HG03039 (cell line): ENCODE measurements around the gene TSPAN31.
"Not testable (repeated sequence)": the region's sequence is repeated elsewhere in the genome, so short reads cannot be mapped to it uniquely, and the experiment has no call there.

ENCODE experiments used
- ATAC-seq: cut with Tn5 transposase; IDR thresholded peaks from one replicate; pipeline ENCODE4 v1.9.1; 2021; ENCODE audit warnings: mild to moderate bottlenecking, moderate library complexity; ENCODE audit not compliant: unreplicated experiment

The TSPAN31 gene

DNA sequence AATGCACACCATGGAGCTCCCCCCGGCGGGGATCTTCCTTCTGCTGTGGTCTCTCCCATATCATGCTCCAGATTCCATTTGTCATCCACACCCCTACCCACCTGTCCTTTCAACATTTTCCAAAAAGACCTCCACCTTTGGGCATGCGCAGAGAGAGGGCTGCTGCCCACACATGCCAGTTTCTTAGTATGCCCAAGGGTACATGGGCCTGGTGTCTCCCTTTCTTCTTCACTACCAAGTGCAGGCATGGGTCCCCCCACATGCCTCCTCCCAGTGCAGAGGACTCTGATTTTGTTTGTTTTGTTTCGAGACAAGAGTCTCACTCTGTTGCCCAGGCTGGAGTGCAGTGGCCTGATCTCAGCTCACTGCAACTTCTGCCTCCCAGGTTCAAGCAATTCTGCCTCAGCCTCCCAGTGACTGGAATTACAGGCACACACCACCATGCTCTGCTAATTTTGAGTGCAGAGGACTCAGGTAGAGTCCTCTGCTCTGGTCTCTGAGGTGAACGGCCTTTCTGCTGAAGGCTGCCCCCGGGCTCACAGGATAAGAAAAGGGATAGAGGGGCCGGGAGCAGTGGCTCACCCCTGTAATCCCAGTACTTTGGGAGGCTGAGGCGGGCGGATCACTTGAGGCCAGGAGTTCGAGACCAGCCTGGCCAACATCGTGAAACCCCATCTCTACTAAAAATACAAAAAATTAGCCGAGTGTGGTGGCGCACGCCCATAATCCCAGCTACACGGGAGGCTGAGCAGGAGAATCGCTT is 22.8 kb upstream of the TSPAN31 start:
- not testable (repeated sequence) for ATAC-seq

DNA sequence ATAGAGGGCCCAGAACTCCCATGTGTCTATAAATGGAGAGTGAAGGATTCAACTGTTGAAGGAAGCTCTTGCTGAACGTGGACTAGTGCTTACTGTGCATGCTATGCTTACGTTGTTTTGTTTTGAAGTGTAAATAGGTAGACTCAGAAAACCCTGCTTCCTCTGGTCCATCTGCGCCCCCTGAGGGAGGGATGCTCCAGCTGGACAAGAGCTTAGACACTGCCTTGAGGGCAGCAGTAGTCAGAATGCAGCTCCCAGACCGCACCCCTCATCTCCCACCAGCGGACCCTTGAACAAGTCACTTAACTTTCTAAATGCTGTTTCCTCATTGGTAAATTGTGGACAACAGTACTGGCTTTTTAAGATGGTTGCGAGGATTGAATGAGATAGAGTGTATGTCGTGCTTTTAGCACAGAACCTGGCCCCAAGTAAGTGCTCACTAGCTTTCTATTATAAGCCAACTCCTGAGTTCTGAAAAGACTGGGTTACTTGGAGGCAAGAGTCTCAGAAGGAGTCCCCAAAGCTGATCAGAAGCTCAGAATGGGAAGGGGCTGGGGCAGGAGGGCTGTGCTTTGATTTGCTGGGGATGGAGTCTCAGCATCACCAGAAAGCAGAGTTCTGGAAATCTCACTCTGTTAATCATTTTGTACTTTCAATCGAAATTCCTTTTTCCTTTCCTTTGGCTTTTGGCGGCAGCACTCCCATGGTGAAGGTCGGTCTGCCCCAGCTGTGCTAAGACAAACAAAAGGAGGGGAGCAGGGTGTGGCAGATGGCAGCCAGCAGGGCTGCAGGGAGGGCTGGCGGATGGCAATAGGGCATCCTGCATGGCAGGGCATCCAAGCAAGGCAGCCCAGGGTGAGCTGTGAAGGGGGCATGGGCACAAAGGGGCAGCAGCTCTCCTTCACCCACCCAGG is 21.9 kb upstream of the TSPAN31 start:
- ATAC-seq: no peak

DNA sequence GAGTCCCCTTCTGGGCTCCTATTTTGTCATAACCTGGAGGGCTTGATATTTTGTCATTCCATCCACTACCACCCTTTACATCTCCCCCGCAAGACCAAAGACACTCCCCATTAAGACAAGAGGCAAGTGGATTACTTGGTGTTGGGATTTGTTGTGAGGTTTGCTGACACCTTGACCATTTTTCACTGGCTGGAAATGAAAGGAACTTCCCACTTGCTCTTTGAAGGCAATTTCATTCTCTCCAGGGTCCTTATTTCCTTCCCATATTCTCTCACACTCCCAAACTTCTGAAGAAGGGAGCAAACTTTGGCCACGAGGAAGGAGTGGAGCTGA is 21.2 kb upstream of the TSPAN31 start:
- ATAC-seq: no peak

DNA sequence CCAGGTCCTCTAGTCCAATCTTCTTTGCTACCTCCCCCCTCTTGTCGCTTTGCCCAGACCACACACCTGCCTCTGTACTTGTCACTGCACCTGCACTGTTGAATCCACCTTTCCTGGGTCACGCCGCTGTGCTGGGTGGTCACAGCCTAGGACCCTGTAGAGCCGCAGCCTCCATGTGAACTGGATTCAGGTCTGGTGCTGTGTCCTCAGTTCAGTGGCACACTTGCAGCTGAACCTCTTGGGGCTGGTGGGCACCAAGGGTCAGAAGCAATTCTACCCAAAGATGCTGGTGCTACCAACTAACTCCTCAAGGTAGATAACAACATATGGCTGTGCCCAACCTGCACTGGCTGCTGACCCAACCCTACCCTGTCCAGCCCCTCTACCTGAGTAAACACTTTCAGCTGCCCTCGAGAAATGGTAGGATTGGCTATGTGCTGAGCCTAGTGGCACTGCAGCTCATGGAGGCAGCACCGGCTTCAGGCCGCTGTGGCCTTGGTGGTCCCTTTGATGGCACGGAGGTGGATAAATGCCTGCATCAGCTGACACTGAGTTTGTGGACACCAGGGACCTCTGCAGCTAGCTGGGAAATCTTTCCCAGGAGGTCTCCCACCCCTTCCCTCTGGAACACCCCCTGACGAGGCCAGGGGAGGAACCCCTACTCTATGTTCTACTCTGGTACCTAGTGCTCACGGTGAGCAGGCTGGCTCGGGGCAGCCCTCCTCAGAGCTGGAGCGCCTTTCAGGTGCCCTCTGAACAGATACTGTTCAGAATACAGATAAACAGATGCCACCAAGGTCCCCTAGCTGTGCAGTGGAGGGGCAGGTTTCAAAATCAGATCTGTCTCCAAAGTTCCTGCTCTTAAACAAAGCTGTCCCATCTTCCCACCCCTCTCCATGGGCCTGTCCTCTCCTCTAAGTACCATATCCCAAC is 20.6 kb upstream of the TSPAN31 start:
- ATAC-seq: no peak

DNA sequence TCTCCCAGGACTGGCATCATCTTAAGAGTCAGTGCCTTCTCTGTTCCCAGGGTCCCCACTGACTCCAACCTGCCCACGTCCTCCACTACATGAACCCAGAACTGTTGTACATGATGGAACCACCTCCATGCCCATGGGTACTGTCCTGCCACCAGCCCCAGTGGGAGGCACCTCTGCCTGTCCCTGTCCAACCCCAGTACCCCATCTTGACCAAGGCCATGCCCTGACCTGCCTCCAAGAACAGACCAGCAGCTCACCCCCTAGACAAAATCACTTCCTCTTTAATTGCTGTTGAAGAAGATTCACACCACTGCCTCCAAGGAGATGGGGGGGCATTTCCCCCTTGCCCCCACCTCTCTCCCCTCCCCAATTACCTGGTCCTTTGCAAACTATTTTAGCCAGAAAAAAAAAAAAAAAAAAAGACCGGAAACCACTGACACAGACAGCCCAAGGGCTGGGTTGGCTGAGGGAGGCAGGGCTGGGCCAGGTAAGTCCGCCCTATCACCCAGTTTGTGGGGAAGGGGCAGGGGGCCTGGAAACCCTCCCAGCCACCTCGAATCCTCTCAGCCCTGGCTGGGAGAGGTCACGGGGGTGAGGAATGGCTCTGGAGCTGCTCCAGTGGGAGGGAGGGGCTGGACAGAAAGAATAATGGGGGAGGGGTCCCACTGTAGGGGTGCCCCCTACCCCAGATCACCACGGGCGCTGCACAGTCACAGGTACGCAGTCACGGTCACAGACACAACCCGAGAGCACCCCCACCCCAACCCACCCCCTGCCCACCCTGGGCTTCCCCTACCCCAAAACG is 19.7 kb upstream of the TSPAN31 start:
- no peak for ATAC-seq

DNA sequence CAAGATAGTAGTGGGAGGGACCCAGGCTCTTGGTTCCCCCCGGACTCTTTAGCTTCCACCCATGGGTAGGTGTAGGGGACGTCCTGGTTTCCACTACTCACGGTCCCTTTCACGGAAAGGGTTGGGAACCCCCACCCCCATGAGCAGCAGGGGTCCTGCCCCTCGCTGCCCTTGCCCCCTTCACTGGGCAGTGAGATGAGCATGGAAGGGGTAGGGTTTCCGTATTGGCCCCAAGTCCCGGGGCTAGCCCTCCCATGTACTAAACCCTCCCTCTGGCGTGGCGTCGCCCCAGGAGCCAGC is 19.0 kb upstream of the TSPAN31 start:
- no peak for ATAC-seq

- ATAC-seq: no peak
These were observed 18.5 kb upstream of the TSPAN31 start for GRCh38 chr12:57726151-57726883.

DNA sequence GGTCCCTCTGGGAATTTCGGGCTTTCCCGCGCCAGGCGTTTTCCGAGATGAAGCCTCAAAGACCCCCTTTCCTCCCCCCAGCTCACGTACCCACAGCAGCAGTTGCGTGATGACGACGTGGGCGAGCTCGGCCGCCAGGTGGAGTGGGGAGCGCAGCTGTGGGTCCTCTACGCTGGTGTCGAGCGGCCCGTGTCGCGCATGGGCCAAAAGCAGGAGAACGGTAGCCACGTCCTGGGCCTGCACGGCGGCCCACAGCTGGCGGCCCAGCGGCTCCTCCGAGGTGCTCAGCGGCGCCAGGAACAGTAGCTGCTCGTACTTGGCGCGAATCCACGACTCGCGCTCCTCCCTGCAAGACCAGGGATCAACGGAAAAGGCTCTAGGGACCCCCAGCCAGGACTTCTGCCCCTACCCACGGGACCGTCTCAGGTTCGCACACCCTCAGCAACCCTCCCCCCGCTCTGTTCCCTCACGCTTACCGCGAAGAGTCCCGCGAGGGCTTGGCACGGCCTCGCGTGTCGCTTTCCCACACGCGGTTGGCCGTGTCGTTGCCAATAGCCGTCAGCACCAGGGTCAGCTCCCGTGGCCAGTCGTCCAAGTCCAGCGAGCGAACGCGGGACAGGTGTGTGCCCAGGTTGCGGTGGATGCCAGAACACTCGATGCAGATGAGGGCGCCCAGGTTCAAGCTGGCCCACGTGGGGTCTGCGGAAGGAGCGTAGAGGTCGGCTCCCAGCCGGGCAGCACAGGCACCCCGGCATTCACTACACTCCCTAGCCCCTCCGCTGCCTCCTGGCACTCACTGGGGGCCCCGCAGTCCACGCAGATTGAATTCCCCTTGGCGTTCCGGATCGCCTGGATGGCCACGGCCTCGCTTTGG is 17.7 kb upstream of the TSPAN31 start:
- no peak for ATAC-seq

- ATAC-seq: no peak
These were observed 17.0 kb upstream of the TSPAN31 start for GRCh38 chr12:57727758-57728395.

DNA sequence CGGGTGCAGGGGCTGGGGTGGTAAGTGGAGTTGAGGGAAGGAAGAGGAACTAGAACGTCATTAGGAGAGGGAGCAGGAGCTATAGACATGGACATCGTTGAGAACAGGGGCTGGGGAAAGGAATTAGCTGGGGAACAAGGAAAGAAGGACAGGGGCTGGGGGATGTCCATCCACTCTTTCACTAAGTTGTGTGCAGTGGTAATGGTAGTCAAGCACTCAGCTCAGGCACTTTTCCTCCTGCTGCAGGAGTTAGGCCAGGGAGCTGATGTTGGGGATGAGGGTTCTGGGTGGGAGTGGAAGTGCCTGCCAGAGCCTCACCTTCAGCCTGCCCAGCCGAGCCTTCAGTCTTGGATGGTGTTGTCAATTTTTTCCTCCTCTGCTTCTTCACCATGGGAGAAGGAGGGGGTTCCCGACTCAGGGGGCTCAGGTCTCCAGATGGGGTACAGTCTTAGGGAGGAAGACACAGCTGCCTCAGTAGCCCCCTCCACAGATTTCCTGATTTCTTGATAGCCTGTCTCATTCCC is 15.5 kb upstream of the TSPAN31 start:
- no peak for ATAC-seq

DNA sequence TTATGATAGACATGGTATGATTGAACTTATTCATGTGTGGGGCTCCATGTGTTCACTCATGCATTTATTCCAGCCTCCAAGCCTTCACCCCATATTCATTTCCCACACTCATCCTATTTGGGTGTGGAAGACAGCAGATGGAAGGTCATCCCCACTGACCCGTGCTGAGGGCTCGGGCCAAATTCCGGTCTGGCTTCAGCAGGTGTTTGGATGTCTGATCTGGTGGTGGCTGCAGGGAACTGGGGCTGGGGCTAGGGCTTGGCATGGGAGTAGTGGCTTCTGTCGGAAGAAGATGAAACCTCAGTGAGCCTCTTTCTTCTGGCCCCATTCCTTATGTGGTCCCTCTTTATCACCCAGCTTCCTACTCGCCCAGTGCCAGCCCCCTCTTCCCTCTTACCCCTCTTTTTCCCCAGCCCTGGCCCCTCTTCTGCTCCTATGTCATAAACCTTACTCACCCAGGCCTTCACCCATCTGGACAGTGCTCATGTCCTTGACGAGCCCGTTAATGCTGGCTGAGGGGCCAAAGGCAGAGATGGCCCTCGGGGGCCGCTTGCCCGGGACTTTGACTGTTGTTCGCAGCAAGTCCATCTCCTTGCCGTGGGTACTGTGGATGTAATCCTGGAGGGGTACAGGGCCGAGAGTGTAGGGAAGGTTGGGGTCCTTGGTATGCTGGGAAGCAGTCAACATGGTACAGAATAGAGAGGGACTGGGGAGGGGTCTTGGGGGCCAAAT is 14.3 kb upstream of the TSPAN31 start:
- no peak for ATAC-seq

DNA sequence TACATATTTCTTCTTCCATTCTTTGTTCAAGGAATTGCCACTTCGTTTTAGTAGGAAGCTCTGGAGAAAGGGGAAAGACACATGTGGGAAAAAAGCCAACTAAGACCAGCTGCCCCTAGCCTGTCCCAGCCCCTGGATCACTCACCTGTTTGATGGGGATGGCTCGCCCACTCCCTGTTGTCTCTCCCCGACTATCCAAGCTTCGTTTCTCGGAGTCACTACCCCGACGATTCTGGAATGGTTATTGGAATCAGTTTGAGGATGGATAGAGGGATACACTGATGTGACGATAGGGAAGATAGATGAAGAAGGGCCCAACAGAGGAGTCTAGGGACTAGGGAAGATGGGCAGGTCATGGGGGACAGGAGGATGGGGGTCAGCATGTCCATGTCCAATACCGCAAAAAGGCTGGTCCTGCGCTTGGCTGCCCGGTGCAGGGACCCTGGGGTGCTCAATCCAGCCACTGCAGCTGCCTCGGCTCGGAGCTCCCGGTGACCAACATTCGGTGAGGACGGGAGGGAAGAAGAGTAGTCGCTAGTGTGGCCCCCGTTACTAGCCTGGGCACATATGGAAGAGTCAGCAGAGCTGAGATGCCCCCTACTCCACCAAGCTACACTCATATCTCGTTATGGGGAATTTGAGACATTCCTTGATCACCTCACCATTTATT is 13.3 kb upstream of the TSPAN31 start:
- ATAC-seq: no peak

- ATAC-seq: no peak
These were observed 12.6 kb upstream of the TSPAN31 start for GRCh38 chr12:57732270-57732669.

GRCh38 chr12:57732726-57733593 is 11.9 kb upstream of the TSPAN31 start:
- no peak for ATAC-seq

DNA sequence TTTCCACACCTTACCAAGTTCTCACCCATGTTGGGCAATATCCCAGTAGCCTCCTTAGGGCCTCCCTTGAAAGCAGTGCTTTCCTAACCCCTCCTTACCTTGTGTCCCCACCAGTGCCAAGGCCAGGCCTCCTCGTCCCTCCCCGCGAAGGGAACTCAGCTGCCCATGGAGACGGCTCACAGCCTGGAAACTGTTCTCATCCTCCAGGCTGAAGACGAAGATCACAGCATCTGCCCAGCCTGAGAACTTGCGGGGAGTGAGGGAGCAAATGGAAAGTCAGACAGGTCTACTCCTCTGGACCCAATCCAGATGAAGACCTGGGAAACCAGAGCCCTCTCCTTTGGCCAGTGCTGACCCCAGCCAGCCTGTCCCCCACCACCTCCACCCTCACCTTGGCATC is 10.9 kb upstream of the TSPAN31 start:
- no peak for ATAC-seq

DNA sequence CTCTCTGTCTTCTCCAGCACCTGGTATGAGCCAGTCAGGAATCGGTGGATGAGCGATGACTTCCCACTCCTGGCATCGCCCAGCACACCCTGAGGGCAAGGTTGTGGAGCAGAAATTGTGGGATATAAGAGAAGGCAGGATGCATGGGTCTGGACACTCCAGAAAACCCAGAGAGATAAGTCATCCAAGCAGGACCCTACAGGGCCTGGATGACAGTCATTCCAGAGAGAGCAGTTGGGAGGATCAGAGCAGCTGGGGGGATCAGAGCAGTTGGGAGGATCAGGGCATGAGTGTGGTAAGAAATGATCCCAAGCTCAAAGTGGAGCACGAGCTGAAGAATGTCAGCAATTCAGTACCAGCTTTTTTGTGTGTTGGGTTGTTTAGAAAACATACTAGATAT is 10.2 kb upstream of the TSPAN31 start:
- ATAC-seq: no peak
